Effector memory CD4-positive, alpha-beta T cell (primary cell): Measurements from ENCODE around the gene ADRM1.

Experiments
- DNase-seq, 3 donors: peaks; one replicate each; pipeline ENCODE4 v3.0.0-alpha.2; 2020
- H3K27ac ChIP-seq: 2 replicates; pipeline ENCODE4 v1.7.0; 2013; ENCODE audit warnings: mild to moderate bottlenecking, low read length, moderate library complexity; ENCODE audit not compliant: insufficient read depth, poor library complexity, severe bottlenecking
- H3K27me3 ChIP-seq: replicated peaks from 2 replicates; pipeline ENCODE4 v1.7.0; 2013; ENCODE audit warnings: mild to moderate bottlenecking, low read length; ENCODE audit not compliant: insufficient read depth, control insufficient read depth, poor library complexity, severe bottlenecking
- H3K36me3 ChIP-seq: 2 replicates; pipeline ENCODE4 v1.7.0; 2013; ENCODE audit warnings: mild to moderate bottlenecking, low read length, moderate library complexity; ENCODE audit not compliant: control insufficient read depth, insufficient read depth
- H3K4me1 ChIP-seq: 2 replicates; pipeline ENCODE4 v1.7.0; 2013; ENCODE audit warnings: low read length, mild to moderate bottlenecking; ENCODE audit not compliant: control insufficient read depth, insufficient read depth, poor library complexity, severe bottlenecking
- H3K4me3 ChIP-seq: 2 replicates; pipeline ENCODE4 v1.7.0; 2013; ENCODE audit warnings: low read length, low read depth, mild to moderate bottlenecking; ENCODE audit not compliant: insufficient read depth, poor library complexity, severe bottlenecking
- H3K9me3 ChIP-seq: 2 replicates; pipeline ENCODE4 v1.7.0; 2013; ENCODE audit warnings: mild to moderate bottlenecking, low read length, moderate library complexity; ENCODE audit not compliant: control insufficient read depth

ADRM1 gene

GRCh38 chr20:62287129-62287528 lies 15.7 kb upstream of the ADRM1 start:
- Histone ChIP-seq H3K27ac (no peak overlapping the region), H3K4me3 (no peak overlapping the region), H3K27me3 (no peaks in the 10 kb centered on the region), H3K9me3 (no peaks in the 10 kb centered on the region), H3K4me1 (no peaks in the 10 kb centered on the region), H3K36me3 (peaks cover 65% of the 10 kb centered on the region)
- DNase-seq, result no peak

- peaks cover 58% of the 10 kb centered on the region for H3K36me3 ChIP-seq
- no peak for DNase-seq
- H3K27ac ChIP-seq, result no peak overlapping the region
- no peak overlapping the region for H3K4me3 ChIP-seq
- no peaks in the 10 kb centered on the region for H3K9me3 ChIP-seq
- no peaks in the 10 kb centered on the region for H3K4me1 ChIP-seq
- H3K27me3 ChIP-seq, result no peaks in the 10 kb centered on the region
Measured at GRCh38 chr20:62287759-62288534, 14.8 kb upstream of the ADRM1 start.

GRCh38 chr20:62288535-62289105 lies 14.2 kb upstream of the ADRM1 start:
- peaks cover 58% of the 10 kb centered on the region for H3K36me3 ChIP-seq

GRCh38 chr20:62289131-62289530 lies 13.7 kb upstream of the ADRM1 start:
- DNase-seq, result no peak
- Histone ChIP-seq H3K4me3 (no peak overlapping the region), H3K27me3 (no peaks in the 10 kb centered on the region), H3K4me1 (no peaks in the 10 kb centered on the region), H3K9me3 (no peaks in the 10 kb centered on the region), H3K27ac (no peak overlapping the region), H3K36me3 (peaks cover 54% of the 10 kb centered on the region)

More at GRCh38 chr20:62288535-62289105, 14.2 kb upstream of the ADRM1 start:
- no peaks in the 10 kb centered on the region for H3K4me1 ChIP-seq
- H3K4me3 ChIP-seq, result no peak overlapping the region
- no peaks in the 10 kb centered on the region for H3K9me3 ChIP-seq
- H3K27me3 ChIP-seq, result no peaks in the 10 kb centered on the region
- H3K27ac ChIP-seq, result no peak overlapping the region
- DNase-seq, result no peak

GRCh38 chr20:62289898-62290297 lies 12.9 kb upstream of the ADRM1 start:
- Histone ChIP-seq H3K4me1 (no peaks in the 10 kb centered on the region), H3K27ac (no peak overlapping the region), H3K27me3 (no peaks in the 10 kb centered on the region), H3K36me3 (peaks cover 47% of the 10 kb centered on the region), H3K9me3 (no peaks in the 10 kb centered on the region), H3K4me3 (no peak overlapping the region)
- DNase-seq, result no peak

GRCh38 chr20:62291251-62292066 lies 11.3 kb upstream of the ADRM1 start:
- Histone ChIP-seq H3K27ac (no peak overlapping the region), H3K27me3 (no peaks in the 10 kb centered on the region), H3K4me3 (no peak overlapping the region), H3K36me3 (peaks cover 41% of the 10 kb centered on the region), H3K9me3 (no peaks in the 10 kb centered on the region), H3K4me1 (no peaks in the 10 kb centered on the region)
- DNase-seq, result no peak

GRCh38 chr20:62292108-62292507 lies 10.7 kb upstream of the ADRM1 start:
- Histone ChIP-seq H3K4me3 (no peak overlapping the region), H3K27ac (no peak overlapping the region), H3K9me3 (no peaks in the 10 kb centered on the region), H3K4me1 (no peaks in the 10 kb centered on the region), H3K27me3 (no peaks in the 10 kb centered on the region), H3K36me3 (peaks cover 35% of the 10 kb centered on the region)
- no peak for DNase-seq

GRCh38 chr20:62293111-62293784 lies 9.5 kb upstream of the ADRM1 start:
- Histone ChIP-seq H3K27me3 (no peaks in the 10 kb centered on the region), H3K4me3 (no peak overlapping the region), H3K27ac (no peak overlapping the region)

GRCh38 chr20:62293946-62294345 lies 8.9 kb upstream of the ADRM1 start:
- no peaks in the 10 kb centered on the region for H3K4me1 ChIP-seq
- no peak overlapping the region for H3K27ac ChIP-seq
- H3K27me3 ChIP-seq, result no peaks in the 10 kb centered on the region
- H3K9me3 ChIP-seq, result no peaks in the 10 kb centered on the region
- DNase-seq, result no peak
- H3K36me3 ChIP-seq, result peaks cover 31% of the 10 kb centered on the region
- H3K4me3 ChIP-seq, result no peak overlapping the region

More at GRCh38 chr20:62293111-62293784, 9.5 kb upstream of the ADRM1 start:
- Histone ChIP-seq H3K36me3 (peaks cover 35% of the 10 kb centered on the region), H3K4me1 (no peaks in the 10 kb centered on the region), H3K9me3 (no peaks in the 10 kb centered on the region)
- no peak for DNase-seq
